HCT116 (cell line): ENCODE data around the gene SHROOM3. TPM values are rescaled to one million over a fixed set of nuclear protein-coding genes. Genes with fewer than 3 reads are reported as not detected.

Experiments
- ATAC-seq: fragments of 200-7000 bp; cut with Tn5 transposase; 2 replicates; pipeline ENCODE4 v1.9.1; 2020; ENCODE audit warnings: mild to moderate bottlenecking, moderate library complexity
- BruUV-seq: library from RNA; stranded (reverse); fragments of 400-500 nt; replicated peaks from 2 replicates; lab custom pipeline; 2021; lab: Mats Ljungman, UMichigan
- CTCF ChIA-PET: fragments of 300-600 bp; sonication (Branson Sonifier 250); formaldehyde crosslinking; loops from one replicate; lab custom pipeline; 2021; ENCODE audit warnings: antibody characterized with exemption; lab: Charles Lee
- POLR2A ChIA-PET: fragments of 300-600, 350-600 bp; sonication (Branson Sonifier 250); formaldehyde crosslinking; loops from one replicate; lab custom pipeline; 2021; ENCODE audit warnings: antibody characterized with exemption; lab: Charles Lee
- RAD21 ChIA-PET, 2 experiments: fragments of 300-600 bp; sonication (Branson Sonifier 250); formaldehyde crosslinking; loops; one replicate each; lab custom pipeline; 2023; ENCODE audit warnings: low total read pairs in 2 of 2; ENCODE audit not compliant: uncharacterized antibody in 2 of 2, unreplicated experiment in 2 of 2, low non-redundant PET in 1 of 2; lab: Charles Lee
- DNase-seq: peaks from one replicate; pipeline ENCODE4 v3.0.0-alpha.2; 2010; ENCODE audit warnings: low read depth, low spot score
- H2AFZ ChIP-seq: fragments of 200-600 bp; shearing (Covaris generic), sonication (generic); 2 replicates; pipeline ENCODE4 v1.6.1; 2017; ENCODE audit warnings: low read depth, mixed run types, mixed read lengths, antibody characterized with exemption, low read length; ENCODE audit not compliant: poor library complexity, severe bottlenecking
- H3K27ac ChIP-seq: 2 replicates; pipeline ENCODE4 v1.5.1; 2012; ENCODE audit warnings: low read depth, low read length
- H3K27me3 ChIP-seq: fragments of 200-600 bp; sonication (generic); 2 replicates; pipeline ENCODE4 v1.6.1; 2016; ENCODE audit warnings: mixed run types, low read length, mixed read lengths; ENCODE audit not compliant: insufficient read depth
- H3K36me3 ChIP-seq, 2 experiments: fragments of 200-500 bp in 1 of 2; fragments of 200-600 bp in 1 of 2; sonication (Bioruptor generic) in 1 of 2; sonication (generic) in 1 of 2; 2 replicates each; pipeline versions ENCODE4 v1.5.1 to v1.6.1; 2014 to 2016; ENCODE audit warnings: low read length in 2 of 2, inconsistent platforms in 1 of 2, mixed read lengths in 1 of 2, mixed run types in 1 of 2; ENCODE audit not compliant: insufficient read depth in 2 of 2, control insufficient read depth in 1 of 2
- H3K4me1 ChIP-seq, 2 experiments: fragments of 200-600 bp in 1 of 2; sonication (generic) in 1 of 2; 2 replicates each; pipeline versions ENCODE4 v1.5.1 to v1.6.1; 2012 to 2017; ENCODE audit warnings: low read length in 2 of 2, inconsistent platforms in 1 of 2, mild to moderate bottlenecking in 1 of 2, mixed read lengths in 1 of 2, mixed run types in 1 of 2, moderate library complexity in 1 of 2; ENCODE audit not compliant: insufficient read depth in 2 of 2, control insufficient read depth in 1 of 2
- H3K4me2 ChIP-seq: fragments of 200-600 bp; sonication (generic); 2 replicates; pipeline ENCODE4 v1.6.1; 2017; ENCODE audit warnings: mixed run types, low read length, mixed read lengths
- H3K4me3 ChIP-seq, 2 experiments: fragments of 200-600 bp in 1 of 2; sonication (generic) in 1 of 2; replicated peaks in 1 of 2; 2 replicates each; pipeline ENCODE4 v1.5.1; 2011 to 2016; ENCODE audit warnings: low read length in 2 of 2, control low read depth in 1 of 2, low read depth in 1 of 2, mild to moderate bottlenecking in 1 of 2, mixed read lengths in 1 of 2, mixed run types in 1 of 2
- H3K79me2 ChIP-seq: fragments of 200-600 bp; sonication (generic); 2 replicates; pipeline ENCODE4 v1.6.1; 2017; ENCODE audit warnings: mild to moderate bottlenecking, mixed run types, low read length, moderate library complexity, mixed read lengths; ENCODE audit not compliant: insufficient read depth
- H3K9ac ChIP-seq: fragments of 200-600 bp; sonication (generic); 2 replicates; pipeline ENCODE4 v1.6.1; 2016; ENCODE audit warnings: low read length, mixed read lengths
- H3K9me2 ChIP-seq: fragments of 200-600 bp; sonication (generic), shearing (Covaris generic); 2 replicates; pipeline ENCODE4 v1.6.1; 2017; ENCODE audit warnings: mixed run types, mild to moderate bottlenecking, moderate library complexity; ENCODE audit not compliant: insufficient read depth
- H3K9me3 ChIP-seq, 2 experiments: fragments of 200-500 bp in 1 of 2; fragments of 200-600 bp in 1 of 2; sonication (Bioruptor generic) in 1 of 2; sonication (generic) in 1 of 2; 2 replicates each; pipeline ENCODE4 v1.6.1; 2014 to 2017; ENCODE audit warnings: low read length in 2 of 2, mixed read lengths in 2 of 2, inconsistent platforms in 1 of 2, low read depth in 1 of 2, mild to moderate bottlenecking in 1 of 2, mixed run types in 1 of 2, moderate library complexity in 1 of 2; ENCODE audit not compliant: control insufficient read depth in 1 of 2, insufficient read depth in 1 of 2
- H4K20me1 ChIP-seq: fragments of 200-600 bp; sonication (generic), shearing (Covaris generic); 2 replicates; pipeline ENCODE4 v1.6.1; 2017; ENCODE audit warnings: mixed run types, mild to moderate bottlenecking, moderate library complexity; ENCODE audit not compliant: insufficient read depth
- CEBPB ChIP-seq: IDR thresholded peaks from 2 replicates; pipeline ENCODE4 v1.6.1; 2012; ENCODE audit warnings: low read depth
- EGR1 ChIP-seq: IDR thresholded peaks from 2 replicates; pipeline ENCODE4 v1.6.1; 2012; ENCODE audit warnings: low read depth
- EZH2phosphoT487 ChIP-seq: fragments of 200-600 bp; IDR thresholded peaks from 2 replicates; pipeline ENCODE4 v1.6.1; 2018; ENCODE audit warnings: antibody characterized with exemption, borderline replicate concordance
- MAX ChIP-seq: IDR thresholded peaks from 2 replicates; pipeline ENCODE4 v1.6.1; 2012
- POLR2A ChIP-seq: IDR thresholded peaks from 2 replicates; pipeline ENCODE4 v1.7.0; 2011; ENCODE audit warnings: borderline replicate concordance; ENCODE audit not compliant: insufficient read depth, insufficient read length; ENCODE audit errors: extremely low read depth
- RAD21 ChIP-seq: IDR thresholded peaks from 2 replicates; pipeline ENCODE4 v1.6.1; 2012; ENCODE audit warnings: low read depth, mild to moderate bottlenecking
- SIN3A ChIP-seq: IDR thresholded peaks from 2 replicates; pipeline ENCODE4 v1.6.1; 2012; ENCODE audit warnings: low read depth
- SP1 ChIP-seq: IDR thresholded peaks from 2 replicates; pipeline ENCODE4 v1.6.1; 2012; ENCODE audit warnings: low read depth
- TCF7L2 ChIP-seq: IDR thresholded peaks from 2 replicates; pipeline ENCODE4 v1.7.0; 2011; ENCODE audit warnings: borderline replicate concordance, inconsistent platforms; ENCODE audit not compliant: insufficient read depth, insufficient read length; ENCODE audit errors: extremely low read depth
- YY1 ChIP-seq: IDR thresholded peaks from 2 replicates; pipeline ENCODE4 v1.6.1; 2011; ENCODE audit warnings: low read length, low read depth, moderate library complexity, mild to moderate bottlenecking; ENCODE audit not compliant: insufficient replicate concordance; ENCODE audit errors: extremely low read depth
- ZFX ChIP-seq: fragments of 450-650 bp; IDR thresholded peaks from 2 replicates; pipeline ENCODE4 v1.6.1; 2017
- intact Hi-C: fragments of 100-400 bp; cut with micrococcal nuclease; formaldehyde crosslinking; loops from 2 replicates; pipeline ENCODE4 v1.10.0; 2022
- total RNA-seq: library from RNA; stranded (reverse); gene quantifications from one replicate; pipeline ENCODE4 v1.2.1, GENCODE V29; 2021; ENCODE audit not compliant: unreplicated experiment

SHROOM3 gene
- total RNA-seq, 1 experiment from 2014 or later, result 22.5 TPM

GRCh38 chr4:76718021-76718420, 283.0 kb downstream of the SHROOM3 start:
- H3K27me3 ChIP-seq, result no peaks in the 10 kb centered on the region
- H3K4me3 ChIP-seq, result no peak overlapping the region
- no peak overlapping the region for H3K27ac ChIP-seq
- H3K36me3 ChIP-seq, result no peaks in the 10 kb centered on the region
- ChIA-PET POLR2A (no interaction called here), CTCF (no interaction called here), RAD21 (no interaction called here)
- H3K9ac ChIP-seq, result no peak overlapping the region
- peaks cover 7 to 22% of the 10 kb centered on the region in 2 experiments for H3K4me1 ChIP-seq
- no peak overlapping the region for H3K4me2 ChIP-seq
- no peak overlapping the region for H2AFZ ChIP-seq
- ATAC-seq (no peak), DNase-seq (no peak)
- TF ChIP-seq RAD21, result no peak
- no peak for TF ChIP-seq SIN3A
- H3K9me3 ChIP-seq, result no peaks in the 10 kb centered on the region
- BruUV-seq, result no TSS peak
- no peaks in the 10 kb centered on the region; the same call in 1 of the 2 replicates for H3K79me2 ChIP-seq
- no peaks in the 10 kb centered on the region for H3K9me2 ChIP-seq
- intact Hi-C loops, result no loop called here
- no peaks in the 10 kb centered on the region for H4K20me1 ChIP-seq

GRCh38 chr4:76718831-76719230, 283.8 kb downstream of the SHROOM3 start:
- H3K9me2 ChIP-seq, result no peaks in the 10 kb centered on the region
- peaks cover 15 to 30% of the 10 kb centered on the region in 2 experiments for H3K4me1 ChIP-seq
- no peak overlapping the region for H3K27ac ChIP-seq
- H3K9me3 ChIP-seq, result no peaks in the 10 kb centered on the region
- no peak overlapping the region for H3K4me2 ChIP-seq
- no peaks in the 10 kb centered on the region for H3K36me3 ChIP-seq
- CTCF ChIA-PET, result no interaction called here
- RAD21 ChIA-PET, result no interaction called here
- no peaks in the 10 kb centered on the region for H3K27me3 ChIP-seq
- H3K9ac ChIP-seq, result no peak overlapping the region
- no peaks in the 10 kb centered on the region for H4K20me1 ChIP-seq
- H3K4me3 ChIP-seq, result no peak overlapping the region
- no TSS peak for BruUV-seq
- no peak overlapping the region for H2AFZ ChIP-seq
- ATAC-seq, result 0 out of 2 replicates have a peak, but pooled peaks have one; percentile 50
- TF ChIP-seq CEBPB (no peak), TCF7L2 (no peak), SP1 (no peak), ZFX (no peak), MAX (no peak), YY1 (no peak), EGR1 (no peak), POLR2A (no peak), EZH2phosphoT487 (no peak)
- POLR2A ChIA-PET, result no interaction called here
- H3K79me2 ChIP-seq, result no peaks in the 10 kb centered on the region; the same call in 1 of the 2 replicates
- DNase-seq, result no peak
- intact Hi-C loops, result no loop called here
